HG03025 (cell line): ENCODE results near the gene ZP1.
"Not testable (repeated sequence)": the region's sequence is repeated elsewhere in the genome, so short reads cannot be mapped to it uniquely, and the experiment has no call there.

Experiments
- ATAC-seq: cut with Tn5 transposase; IDR thresholded peaks from one replicate; pipeline ENCODE4 v1.9.1; 2021; ENCODE audit warnings: mild to moderate bottlenecking, moderate library complexity; ENCODE audit not compliant: unreplicated experiment, low FRiP score

The ZP1 gene

DNA sequence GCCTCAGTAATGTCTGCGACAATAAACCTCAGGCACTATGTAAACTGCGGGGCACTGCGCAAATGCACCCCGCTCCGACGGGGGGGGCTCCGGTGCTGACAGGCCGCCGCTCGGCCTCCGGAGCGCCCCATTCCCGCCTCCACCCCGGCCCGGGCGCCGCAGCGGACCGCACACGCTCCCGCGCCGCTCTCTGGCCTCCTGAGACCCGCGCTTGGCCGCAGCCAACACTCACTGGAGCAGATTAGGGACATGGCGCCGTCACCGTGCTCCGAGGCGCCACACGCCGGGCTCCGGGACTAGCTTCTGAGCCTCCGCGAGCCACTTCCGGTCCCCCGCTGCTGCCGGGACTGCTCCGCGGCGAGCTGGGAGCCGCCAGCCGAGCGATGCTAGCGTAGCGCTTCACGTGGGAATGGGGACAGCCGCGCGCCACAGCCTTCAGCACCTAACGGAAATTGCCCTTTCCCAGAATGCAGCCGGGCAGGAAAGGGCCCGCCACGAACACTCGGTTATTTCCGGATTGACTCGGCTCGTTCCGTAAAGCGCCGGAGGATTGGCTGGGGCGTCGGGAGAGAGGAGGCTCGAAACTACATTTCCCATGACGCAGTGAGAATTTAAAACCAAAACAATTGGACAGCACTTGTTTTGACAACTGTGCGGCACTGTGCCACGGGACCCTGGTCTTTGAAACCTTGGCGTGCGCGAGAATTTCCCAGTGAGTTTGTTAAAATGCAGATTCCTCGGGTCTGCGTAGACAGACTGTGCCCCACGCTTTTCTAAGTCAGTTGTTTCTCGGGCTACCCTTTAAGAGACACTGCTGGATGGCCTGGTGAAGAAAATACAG, 39.0 kb downstream of the ZP1 start, which contains the start of gene PRPF19:
Gene PRPF19, minus strand, starts transcription at position 454 of the 841 bp plus-strand sequence. Its CDS starts 203 bp downstream, at position 251.
- ATAC-seq = peak; percentile 71

DNA sequence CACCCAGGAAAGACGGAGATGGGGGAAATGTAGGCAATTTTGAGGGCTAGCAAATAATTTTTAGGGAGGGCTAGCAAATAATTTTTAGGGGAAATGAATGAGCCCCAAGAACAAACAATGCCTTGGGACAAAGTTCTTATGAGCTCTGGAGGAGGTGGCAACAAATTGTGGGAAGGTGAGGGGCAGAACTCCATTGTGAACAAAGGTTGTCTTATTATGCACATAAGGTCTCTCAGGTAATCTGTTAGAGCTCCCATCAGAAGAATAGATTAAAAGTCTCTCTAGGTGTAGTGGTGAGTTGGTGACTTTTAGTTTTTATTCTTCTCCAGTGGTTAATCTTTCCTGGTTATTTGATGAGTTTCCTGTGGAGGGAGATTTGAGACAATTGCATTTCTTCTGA, 41.5 kb downstream of the ZP1 start:
- no peak for ATAC-seq

DNA sequence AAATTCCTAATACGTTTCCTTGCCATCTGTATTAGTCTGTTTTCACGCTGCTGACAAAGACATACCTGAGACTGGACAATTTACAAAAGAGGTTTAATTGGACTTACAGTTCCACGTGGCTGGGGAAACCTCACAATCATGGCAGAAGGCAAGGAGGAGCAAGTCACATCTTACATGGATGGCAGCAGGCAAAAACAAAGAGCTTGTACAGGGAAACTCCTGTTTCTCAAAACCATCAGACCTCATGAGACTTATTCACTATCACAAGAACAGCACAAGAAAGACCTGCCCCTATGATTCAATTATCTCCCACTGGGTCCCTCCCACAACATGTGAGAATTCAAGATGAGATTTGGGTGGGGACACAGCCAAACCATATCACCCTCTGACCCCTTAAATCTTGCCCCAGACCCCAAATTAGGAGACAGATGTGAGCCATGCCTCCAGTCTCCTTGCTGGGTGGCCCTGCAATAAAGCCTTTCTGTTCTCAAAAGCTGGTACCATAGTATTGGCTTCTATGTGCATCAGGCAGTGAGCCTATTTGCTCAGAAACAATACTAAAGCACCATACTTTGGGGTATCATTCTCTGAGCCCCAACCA, 42.4 kb downstream of the ZP1 start:
- not testable (repeated sequence) for ATAC-seq

DNA sequence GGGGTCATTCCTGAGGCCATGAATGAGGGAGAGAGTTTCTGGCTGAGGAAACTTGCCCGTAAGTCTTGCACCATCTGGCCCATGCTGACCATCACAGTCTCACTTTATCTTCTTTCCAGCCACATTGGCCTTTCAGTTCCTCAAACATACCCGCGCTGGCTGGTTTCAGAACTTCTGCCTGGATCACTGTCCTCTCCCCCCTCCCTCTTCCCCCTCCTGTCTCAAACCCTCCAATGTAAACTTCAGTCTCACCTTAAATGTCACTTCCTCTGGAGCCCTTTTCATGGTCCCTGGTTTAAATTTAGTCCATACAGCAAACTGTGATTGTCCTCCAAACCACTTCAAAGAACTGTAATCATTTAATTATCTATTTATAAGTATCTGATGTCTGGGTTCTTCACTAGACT, 42.9 kb downstream of the ZP1 start:
- ATAC-seq = no peak

DNA sequence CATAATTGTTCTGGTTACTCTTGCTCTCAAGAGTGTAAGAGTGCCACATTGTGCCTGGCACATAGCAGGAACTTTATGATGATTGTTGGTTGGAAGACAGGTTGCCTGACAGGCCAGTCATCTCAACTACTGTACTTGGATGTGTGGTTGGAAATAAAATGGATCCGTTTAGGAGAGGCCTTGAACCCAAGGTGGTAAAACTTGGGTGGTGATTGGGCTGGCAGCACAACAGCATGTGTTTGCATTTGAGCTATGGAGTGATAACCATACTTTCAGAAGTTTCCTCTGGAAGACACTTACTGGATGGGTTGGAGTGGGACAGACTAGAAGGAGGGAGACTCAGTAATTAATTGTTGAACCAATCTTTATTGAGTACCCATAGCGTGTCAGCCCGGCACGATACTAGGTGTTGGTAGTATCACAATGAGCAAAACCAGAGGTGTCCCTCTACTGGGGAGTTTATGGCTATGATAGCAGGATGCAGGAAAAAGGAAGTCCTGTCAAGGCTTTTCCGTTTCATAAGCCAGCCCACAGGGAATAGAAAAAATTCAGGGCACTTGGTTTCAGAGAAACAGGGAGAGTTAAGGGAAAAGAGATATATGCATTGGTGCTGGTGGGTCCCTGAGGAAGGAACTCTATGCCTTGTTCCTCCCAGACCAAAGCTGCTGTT, 43.5 kb downstream of the ZP1 start:
- ATAC-seq = no peak

DNA sequence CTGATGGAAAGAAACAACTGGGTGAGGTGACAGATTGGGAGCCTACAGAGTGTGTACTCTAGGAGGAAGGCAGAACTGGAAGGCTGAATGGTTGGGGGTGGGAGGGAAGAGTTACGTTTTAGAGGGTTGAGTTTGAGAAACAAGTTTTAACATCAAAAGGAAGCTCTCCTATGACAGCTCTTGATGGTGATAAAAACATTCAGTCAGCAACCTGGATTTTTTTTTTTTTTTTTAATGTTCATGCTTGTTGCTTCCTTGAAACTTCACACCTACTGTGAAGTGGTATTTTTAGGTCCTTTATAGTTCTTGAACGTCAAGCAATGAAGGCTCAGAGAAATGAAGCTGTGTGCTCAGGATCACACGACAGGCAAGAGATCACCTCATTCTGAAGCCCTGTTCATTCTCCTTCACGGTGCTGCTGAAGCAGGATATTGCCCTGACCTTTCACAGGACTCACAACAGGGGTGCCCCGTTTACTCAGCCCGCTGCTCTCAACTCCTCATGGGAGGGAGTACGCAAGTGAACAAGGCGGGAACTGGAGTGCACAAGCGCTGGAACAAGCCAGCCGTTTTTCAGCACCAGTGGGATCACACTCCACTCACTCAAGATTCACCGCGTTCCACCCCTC, 45.0 kb downstream of the ZP1 start:
- no peak for ATAC-seq

DNA sequence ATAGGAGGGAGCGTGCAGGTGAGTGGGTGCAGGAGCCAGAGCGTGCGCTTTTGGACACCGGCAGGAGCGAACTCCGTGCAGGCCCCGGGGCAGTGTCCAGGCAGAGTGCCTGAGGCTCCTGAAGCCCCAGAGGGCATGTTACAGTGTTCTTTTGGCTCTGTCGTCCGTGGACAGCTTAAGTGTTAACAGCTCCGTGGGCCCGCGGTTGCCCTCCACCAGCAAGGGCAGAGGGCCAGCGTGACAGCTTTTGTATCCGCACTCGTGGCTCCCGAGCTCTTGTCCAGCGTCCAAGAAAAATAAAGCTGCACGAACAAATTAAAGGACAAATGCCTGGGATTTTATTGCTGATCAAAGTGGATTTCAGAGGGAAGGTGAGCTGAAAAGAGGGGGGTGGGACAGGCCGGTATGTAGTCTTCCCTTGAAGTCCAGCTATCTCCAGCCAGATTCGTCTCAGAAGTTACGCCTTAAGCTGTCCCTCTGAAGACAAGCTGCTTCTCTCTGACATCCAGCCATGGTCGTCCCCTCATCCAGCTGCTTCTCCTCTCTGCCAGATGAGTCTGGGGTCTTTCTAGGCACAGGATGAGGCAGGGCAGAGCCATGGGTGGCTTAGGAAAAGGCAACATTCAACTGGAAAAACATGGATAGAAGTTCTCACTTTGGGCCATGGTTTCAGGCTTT, 45.6 kb downstream of the ZP1 start:
- no peak for ATAC-seq

DNA sequence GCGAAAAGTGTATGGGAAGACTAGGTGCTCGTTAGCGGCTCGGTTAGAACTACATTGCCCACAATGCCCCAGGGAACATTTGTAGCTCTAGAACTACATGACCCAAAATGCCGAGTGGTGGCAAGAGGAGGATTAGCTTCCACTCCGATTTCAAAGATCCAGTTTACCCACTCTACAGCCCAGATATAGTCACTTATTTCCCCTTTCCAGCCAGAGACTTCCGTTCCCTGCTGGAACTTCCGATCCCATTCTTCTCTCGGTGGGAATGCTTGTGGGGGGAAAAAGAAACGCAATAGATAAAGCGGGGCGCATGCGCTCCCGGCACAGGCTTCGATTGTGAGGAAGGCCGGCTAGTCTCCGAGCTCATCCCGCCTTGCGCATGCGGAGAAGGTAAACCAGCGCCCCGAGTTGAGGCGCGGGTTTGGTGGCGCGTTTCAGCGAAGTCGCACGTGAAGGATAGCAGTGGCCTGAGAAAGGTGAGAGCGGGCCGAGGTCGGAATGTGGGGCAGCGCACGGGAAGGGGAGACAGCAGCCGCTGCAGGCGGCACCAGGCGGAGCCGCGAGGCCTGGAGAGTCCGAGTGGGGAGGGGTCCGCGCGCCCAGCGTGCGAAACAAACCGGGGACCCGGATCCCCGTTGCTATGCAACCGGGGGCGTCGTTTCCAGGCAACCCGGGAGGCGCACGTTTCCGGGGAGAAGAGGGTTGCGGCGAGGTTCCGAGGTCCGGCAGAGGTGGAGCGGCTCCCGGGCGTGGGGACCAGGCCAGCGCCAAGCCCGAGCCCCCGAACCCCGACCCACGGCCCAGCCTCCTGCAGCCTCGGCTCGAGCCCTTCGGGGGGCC, 46.7 kb downstream of the ZP1 start, which contains the start of gene TMEM109:
Gene TMEM109, plus strand, starts transcription at position 366 of the 840 bp plus-strand sequence. CDS start 5,536 bp downstream, outside the sequence.
- ATAC-seq = peak; percentile 43

DNA sequence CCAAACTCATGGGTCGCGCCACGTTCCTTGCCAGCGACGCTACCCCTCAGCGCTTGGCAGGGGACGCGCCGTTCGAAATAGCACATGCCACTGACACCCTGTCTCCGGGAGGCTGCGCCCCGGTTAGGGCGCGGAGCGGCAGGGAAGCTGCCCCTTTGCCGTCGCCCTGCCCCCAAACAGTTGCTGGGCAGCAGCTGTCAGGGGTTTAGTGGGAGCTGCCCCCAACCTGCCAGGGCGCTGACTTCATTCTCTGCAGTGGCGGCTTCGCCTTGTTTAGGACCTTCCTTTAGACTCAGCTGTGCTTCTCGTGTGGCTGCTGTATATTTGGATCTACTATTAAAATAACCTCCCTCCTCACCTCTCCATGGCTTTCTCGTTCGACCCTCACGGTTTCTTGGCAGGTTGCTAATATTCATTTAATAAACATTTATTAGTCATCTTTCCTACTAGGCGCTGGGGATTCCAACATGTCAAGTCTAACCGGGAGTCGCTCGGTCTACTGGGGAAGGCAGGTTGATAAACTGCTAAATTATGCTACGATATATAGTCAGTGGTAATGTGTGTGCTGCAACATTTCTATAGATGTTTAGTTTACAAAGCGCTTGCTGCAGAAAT, 47.4 kb downstream of the ZP1 start:
- ATAC-seq = no peak

DNA sequence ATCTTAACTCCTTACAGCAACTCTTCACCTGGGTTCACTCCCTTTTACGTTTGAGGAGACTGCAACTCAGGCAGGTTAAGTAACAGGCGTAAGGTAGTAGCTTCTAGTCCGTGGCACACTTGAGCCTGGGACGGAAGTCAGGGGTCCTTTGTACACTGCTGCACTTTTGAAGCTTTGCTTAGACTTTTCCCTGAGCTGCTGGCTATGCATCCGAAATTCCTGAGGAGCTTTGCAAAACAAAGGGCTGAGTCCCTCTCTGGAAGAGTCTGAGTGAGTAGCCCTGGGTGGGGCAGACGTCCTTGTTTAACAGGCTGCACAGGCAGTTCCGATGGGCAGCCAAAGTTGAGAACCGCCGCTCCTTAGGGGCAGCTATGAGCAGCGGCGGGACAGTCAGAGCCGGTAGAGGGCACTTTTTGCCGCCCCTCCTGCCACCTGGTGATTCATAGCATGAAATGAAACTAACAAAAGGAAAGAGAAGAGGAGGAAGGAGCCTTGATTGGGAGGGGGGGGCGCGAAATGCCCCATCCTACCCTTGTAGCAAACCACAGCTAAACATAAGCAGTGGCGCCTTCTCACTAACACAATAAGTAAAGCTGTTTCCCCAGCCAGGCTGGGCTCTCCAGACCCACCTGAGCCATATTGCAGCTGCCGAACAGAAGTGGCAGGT, 48.0 kb downstream of the ZP1 start:
- peak; percentile 36 for ATAC-seq

DNA sequence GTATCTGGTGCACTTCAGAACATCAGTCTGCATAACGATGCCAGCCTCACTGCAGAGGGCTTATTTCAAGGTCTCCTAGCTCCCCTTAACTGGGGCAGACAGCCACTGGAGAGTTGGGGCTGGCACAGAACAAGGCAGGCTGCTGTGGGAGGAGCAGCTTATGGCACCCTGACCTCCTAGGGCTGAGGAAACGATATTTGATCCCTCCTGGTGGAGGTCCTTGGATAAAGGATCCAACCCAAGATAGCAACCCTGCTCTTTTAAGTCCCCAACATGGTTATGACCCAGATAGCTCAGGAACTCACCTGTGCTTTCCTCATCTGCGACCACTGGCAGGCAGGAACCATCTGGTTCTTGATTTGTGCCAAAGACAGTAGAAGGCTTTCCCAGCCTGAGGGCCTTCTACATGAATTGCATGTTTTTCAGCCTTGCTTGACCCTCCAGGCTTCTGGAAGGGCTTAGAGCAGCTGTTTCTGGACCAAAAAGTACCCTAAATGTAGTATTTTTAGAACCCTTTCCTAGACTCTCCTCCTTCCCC, 49.4 kb downstream of the ZP1 start:
- ATAC-seq = no peak

DNA sequence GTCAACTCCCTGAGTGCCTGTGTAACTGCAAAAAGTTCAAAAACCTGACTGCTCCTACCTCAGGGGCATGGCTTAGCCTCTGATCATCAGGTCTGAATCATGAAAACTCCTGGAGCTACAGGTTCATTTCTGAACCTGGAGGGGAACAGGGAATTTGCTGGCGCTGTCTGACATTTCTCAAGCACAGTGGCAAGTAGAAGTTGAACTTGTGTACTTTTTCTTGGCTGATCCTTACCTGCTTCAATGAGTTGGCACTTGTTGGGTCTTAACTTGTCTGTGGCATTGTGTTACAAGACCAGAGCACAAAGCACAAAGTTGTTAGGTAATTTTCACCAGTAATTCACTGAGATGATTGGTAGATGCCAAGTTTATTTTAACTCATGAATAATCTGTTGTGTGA, 49.9 kb downstream of the ZP1 start:
- no peak for ATAC-seq

DNA sequence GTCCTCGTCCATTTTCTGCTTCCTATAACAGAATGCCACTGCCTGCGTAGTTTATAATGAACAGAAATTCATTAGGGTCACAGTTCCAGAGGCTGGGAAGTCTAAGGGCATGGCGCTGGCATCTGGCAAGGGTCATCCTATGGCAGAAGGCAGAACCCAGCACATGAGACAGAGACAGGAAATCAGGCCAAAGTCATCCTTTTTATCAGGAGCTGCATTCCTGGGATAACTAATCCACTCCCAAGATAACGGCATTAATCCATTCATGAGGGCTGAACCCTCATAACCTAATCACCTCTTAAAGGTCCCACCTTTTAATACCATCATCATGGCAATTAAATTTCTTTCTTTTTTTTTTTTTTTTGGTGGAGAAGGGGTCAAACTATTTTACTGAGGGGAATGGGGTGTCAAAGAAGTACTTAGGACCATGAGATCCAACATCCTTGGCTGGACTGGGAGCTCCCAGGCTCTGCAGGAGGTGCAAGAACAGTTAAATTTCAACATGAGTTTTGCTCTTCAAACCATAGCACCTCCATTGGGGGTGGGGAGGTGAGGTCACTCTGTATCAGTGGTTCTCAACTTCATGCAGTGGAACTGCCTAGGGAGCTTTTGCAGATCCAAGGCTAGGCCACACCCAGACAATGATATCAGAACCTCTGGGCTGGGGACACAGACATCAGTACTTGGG, 51.1 kb downstream of the ZP1 start:
- ATAC-seq = no peak

DNA sequence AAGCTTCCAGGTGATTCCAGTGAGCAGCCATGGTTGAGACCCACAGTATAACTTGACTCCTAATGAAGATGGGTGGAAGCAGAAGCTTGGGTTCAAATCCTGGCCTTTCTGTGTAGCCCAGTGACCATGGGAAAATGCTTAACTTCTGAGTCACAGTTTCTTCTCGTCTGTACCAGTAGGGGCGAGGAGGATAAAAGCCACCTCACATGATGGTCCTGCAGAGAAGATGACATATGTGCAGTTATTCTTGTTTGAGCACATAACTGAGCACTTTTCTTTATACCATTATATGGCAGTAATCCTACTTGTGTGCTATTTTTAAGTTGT, 51.6 kb downstream of the ZP1 start:
- ATAC-seq = no peak

DNA sequence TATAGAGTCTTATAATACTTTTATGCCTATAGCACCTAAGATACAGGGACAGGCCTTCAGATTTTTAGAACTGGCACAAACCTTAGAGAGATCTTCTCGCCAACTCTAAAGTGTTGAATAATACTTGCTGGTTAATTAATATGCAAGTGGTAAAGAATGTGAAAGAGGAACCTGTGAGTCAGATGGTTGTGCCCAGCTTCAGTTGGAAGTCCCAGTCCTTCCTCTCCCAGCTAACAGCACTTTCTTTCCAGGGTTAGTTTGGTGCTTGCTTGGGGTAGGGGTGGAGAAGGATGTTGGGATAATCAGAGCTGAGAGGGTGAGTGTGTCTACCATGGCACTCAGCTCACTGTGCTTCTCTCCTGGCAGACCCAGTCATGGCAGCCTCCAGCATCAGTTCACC, 52.0 kb downstream of the ZP1 start:
- ATAC-seq = no peak

DNA sequence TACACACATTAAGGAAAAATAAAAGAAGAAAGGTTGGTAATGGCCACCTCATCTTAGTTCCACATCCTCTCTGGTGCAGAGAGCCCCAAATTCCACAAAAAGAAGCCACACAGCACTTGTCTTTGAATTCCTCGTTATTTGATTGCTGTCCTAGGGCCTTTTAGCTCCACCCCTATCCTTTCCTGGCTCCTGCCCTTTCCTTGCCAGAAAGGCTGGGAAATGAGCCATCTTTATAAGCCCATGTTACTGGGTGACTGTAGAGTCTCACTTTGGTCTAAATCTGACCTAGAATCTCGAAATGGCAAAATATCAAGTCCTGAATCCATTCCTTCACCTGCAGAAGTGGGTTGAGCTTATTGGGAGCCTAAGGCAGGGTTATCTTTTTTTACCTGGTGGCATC, 52.6 kb downstream of the ZP1 start:
- no peak for ATAC-seq

DNA sequence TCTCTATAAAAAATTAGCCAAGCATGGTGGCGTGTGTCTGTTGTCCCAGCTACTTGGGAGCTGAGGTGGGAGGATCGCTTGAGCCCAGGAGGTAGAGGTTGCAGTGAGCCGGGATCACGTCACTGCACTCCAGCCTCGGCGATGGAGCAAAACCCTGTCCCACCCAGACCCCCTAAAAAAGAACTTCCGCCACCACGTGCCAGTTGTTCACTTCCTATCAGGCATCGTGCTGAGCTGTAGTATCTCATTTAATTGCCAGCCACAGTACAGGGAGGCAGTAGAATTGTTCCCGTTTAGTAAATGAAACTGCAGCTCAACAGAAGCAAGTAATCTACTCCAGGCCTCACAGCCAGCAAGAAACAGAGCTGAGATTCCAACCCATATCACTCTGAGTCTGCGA, 53.9 kb downstream of the ZP1 start:
- ATAC-seq = no peak

DNA sequence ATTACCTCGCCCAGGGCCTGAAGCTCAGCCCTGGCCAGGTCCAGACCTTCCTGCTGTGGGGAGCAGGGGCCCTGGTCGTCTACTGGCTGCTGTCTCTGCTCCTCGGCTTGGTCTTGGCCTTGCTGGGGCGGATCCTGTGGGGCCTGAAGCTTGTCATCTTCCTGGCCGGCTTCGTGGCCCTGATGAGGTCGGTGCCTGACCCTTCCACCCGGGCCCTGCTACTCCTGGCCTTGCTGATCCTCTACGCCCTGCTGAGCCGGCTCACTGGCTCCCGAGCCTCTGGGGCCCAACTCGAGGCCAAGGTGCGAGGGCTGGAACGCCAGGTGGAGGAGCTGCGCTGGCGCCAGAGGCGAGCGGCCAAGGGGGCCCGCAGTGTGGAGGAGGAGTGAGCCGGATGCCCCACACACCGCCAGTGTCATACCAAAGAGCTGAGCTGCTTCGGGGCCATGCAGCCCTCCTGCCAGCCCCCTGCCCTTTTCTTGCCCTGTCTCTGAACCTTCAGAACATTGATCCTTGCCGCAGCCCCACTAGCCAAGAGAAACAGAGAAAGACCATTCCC, 54.5 kb downstream of the ZP1 start:
- ATAC-seq = no peak
